Inflammatory macrophage treated with lipopolysaccharide for 4 hours (primary cell): ENCODE results near the gene TSPYL6.
"Not testable (repeated sequence)": the region's sequence is repeated elsewhere in the genome, so short reads cannot be mapped to it uniquely, and the experiment has no call there.

Experiments used
- DNase-seq: peaks from one replicate; pipeline ENCODE4 v3.0.0-alpha.2; 2020

Gene TSPYL6

GRCh38 chr2:54256091-54256694 is at the start of gene TSPYL6:
Gene TSPYL6, minus strand, starts transcription at chr2:54256229. Its CDS starts 78 bp downstream, at chr2:54256151.
- no peak for DNase-seq

GRCh38 chr2:54303631-54304030 is 47.6 kb upstream of the TSPYL6 start:
- no peak for DNase-seq

- no peak for DNase-seq
These were observed 42.5 kb upstream of the TSPYL6 start for GRCh38 chr2:54298514-54298913.

DNA sequence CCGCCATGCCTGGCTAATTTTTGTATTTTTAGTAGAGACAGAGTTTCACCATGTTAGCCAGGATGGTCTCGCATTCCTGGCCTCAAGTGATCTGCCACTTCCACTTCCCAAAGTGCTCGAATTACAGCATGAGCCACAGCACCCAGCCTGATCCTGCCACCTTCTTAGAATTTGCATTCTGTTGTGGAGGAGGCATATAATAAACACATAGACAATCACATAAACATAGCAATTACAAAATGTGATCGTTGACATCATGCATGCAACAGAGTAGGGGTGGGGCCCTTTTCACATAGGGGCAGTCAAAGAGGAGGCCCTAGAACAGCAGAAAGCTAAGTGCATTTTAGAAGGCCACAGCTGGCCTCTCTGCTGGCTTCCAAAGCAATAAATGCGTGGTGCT is 39.9 kb upstream of the TSPYL6 start:
- DNase-seq = no peak

DNA sequence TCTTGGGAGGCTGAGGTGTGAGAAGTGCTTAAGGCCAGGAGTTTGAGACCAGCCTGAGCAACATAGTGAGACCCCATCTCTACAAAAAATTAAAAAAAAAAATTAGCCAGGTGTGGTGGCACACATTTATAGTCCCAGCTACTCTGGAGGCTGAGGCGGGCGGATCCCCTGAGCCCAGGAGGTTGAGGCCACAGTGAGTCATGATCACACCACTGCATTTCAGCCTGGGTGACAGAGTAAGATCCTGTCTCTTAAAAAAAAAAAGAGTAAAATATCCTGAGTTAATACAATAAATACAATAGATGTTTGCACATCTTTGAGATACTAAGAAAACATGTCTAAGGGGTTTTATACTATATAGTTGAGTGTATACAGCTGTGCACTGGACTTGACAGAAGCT is 38.6 kb upstream of the TSPYL6 start:
- not testable (repeated sequence) for DNase-seq

DNA sequence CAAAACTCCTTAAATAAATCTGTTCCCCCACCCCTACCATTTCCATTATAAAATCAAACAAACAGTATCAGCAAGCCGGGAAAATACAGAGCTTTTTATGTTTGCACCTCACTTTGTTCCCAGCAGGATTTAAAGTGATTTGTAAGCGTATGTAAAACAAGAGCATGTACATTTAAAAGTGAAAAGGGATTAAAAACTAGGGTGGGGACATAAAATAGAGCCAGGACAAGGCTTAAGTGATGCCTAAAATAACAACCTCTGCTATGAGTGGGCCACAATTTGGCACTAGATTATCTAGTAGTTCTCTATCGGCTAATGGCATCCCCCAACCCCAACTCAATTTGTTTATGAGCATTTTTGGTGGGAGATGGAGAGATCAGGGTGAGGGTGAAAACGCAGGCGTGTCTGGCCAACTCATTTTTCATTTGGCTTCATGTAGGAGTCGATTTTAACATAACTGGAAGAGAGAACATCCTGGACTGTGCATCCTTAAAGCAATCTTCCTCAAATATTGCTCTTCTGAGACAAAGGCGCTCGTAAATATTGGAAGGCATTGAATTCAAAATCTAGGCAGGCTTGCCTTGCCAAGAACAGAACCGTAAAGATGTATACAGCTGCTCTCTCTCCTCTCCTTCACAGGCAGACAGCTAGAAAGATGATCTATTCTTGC is 34.5 kb upstream of the TSPYL6 start:
- no peak for DNase-seq

DNA sequence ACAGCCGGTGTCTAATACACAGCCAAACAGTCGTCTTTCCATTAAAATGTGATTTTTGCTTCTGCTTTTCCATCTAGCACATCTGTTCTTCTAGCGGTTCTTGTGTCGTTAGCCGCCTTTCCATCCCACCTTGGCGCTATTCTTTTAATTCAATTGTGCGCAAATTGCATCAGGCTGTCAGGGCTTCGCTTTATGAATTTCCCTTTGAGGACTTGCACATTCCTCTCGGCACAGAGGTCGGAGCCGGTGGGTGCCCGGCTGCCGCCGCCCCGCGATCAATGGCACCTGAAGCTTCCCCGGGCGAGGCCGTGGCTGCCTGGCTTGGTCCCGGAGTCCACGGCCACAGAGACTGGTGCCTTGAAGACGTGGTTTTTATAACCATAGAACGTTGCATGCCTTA is 33.9 kb upstream of the TSPYL6 start:
- DNase-seq = no peak

- DNase-seq = no peak
These were observed 31.5 kb upstream of the TSPYL6 start for GRCh38 chr2:54287532-54287931.

DNA sequence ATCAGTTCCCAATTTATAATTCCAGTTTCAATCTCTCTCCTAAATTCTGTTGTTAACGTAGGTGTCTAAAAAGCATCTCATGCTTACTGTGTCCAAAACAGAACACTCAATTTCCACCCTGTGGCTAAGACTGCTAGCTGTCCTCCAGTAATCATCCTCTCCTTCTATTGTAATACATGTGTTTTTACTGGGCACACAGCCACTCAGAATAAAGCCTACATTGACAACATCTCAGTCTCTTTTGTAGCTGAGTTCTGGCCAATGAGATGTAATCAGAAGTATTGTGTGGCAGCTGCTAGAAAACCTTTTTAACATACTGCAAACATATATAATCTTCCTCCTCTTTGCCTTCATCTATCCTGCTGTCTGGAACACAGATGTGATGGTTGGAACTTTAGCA is 29.4 kb upstream of the TSPYL6 start:
- no peak for DNase-seq

DNA sequence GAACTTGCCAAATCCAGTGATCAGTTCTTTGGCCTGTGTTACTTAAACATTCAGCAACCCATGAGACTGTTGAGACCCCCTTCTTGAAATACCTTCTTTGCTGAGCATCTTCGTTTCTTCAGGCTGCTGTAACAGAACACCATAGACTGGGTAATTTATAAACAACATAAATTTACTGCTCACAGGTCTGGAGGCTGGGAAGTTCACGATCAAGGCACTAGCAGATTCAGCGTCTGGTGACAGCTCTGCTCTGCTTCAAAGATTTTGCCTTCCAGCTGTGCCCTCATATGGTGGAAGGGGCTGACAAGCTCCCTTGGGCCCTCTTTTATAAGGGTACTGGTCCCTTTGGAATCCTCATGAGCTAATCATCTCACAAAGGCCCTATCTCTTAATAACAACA is 28.8 kb upstream of the TSPYL6 start:
- no peak for DNase-seq

DNA sequence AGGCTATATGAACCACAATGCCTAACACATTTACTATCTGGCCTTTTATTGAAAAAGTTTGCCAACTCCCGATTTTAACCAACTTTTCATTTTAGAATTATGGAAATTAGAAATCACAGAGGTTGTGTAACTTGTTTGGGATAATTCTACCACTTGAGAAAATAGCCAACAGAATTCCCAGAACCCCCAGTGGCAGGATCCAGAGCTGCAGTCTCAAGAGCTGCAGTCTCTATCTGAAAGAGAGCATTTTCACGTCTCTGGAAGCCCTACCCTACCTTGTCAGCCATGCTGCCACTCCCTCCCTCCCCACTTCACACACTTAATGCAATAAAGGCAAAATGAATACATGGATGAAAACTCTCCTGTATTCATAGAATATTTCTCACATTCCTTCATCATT is 23.4 kb upstream of the TSPYL6 start:
- no peak for DNase-seq

GRCh38 chr2:54275541-54275940 is 19.5 kb upstream of the TSPYL6 start:
- DNase-seq = no peak

DNA sequence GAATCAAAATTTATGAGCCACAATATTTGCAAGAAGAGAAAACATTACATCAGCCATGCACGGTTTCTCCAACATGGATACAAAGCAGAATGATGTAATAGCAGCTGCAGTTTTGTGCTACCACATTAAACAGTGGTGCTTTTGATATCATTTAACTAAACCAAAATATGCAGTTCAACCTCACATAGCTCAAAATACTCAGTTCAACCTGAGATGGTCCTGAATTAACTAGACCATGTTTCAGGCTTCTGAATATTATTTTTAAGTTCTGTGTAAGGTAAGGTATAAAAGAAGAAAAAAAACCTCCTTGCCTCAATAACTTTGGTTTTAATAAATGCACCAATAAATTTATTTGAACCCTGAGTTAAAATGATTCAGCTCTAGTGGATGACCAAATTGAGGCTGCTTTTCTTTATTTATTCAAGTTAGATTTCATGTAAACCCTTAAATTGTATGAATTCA is 18.8 kb upstream of the TSPYL6 start:
- no peak for DNase-seq

DNA sequence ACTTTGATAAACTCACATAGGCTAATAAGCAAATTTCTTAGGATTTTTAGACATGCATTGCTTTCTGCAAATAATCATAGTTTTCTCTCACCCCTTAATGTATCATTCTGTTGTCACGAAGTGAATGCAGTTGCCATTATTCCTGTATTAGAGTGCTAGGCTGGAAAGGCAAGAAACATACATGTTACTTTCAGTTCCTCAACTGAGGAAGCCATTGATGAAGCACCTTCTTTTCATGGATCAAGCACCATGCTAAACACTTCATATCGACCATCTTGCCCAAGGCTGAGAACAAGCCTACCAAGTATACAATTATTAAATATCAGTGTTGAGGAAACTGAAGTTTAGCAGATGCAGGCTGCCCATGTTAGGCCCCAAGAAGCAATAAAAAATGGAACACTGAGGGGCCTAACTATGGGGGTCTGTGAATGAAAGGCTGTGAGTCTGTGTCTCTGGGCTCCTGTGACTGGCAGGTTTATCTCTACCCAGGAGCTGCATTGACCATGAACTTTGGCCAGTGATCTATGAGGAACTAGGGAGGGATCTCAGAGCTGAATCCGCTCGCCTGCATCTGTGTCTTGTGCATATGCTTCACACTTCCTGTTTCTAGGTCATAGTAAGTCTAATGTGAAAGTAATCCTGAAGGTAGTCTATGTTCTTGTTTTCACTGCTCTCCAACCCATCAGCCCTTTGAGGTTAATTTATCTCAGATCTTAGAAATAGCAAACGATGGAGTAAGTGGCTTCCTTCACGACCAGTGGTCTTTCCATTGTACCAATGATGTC is 16.0 kb upstream of the TSPYL6 start:
- DNase-seq = peak; percentile 57

- peak; percentile 67 for DNase-seq
These were observed 15.2 kb upstream of the TSPYL6 start for GRCh38 chr2:54271189-54271588.

DNA sequence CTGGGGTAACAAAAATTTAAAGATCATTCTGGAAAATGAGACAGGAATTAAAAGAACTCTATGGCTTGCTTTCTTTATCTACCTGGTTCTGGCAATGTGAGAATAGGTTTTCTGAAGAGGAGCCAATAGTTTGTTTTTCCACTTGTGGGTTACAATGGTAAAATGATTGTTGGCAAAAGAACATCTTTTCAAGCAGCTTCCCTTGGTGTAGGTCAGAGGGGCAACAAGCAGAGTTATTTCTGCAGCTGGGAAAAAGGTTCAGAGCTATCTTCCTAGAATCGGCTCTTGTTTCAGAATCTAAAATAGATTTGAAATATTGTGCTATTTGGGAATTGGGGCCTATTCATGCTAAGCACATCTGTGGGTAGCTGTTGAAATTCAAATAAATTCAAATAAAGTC is 11.5 kb upstream of the TSPYL6 start:
- DNase-seq = no peak

GRCh38 chr2:54265081-54265480 is 9.1 kb upstream of the TSPYL6 start:
- not testable (repeated sequence) for DNase-seq

DNA sequence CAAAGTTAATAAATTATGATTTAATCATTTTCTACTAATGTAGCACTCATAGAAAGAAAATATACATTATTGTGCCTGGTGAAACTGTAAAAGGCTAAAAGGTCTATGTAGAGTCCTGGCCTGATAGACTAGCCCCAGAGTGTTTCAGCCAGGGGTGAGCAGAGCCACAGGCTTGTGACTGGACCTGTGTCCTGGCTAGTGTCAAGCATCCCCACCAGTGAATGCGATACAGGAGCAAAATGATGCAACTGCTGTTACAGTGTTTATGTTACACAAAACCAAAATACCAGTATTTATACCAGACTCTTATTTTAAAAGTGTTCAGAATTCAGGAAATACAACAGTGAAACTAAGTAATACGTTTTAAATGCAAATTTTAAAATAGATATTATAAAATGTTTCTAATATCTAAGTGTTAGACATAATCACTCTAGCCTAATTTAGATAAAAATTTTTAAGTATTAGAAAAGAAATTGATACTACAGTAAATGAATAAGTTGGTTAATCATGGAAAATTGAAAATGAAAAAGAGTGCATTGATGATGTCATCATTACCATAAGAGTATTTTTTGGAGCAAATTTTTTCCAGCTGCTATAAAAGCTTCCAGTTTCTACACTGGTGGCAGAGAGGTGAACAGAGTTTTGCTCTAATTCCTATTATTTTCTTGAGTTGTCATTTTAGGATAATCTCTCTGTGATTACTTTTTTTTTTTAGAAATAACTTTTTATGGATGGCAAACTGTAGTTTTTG is 6.2 kb upstream of the TSPYL6 start:
- DNase-seq = peak; percentile 11

GRCh38 chr2:54261537-54261936 is 5.5 kb upstream of the TSPYL6 start:
- DNase-seq = no peak

DNA sequence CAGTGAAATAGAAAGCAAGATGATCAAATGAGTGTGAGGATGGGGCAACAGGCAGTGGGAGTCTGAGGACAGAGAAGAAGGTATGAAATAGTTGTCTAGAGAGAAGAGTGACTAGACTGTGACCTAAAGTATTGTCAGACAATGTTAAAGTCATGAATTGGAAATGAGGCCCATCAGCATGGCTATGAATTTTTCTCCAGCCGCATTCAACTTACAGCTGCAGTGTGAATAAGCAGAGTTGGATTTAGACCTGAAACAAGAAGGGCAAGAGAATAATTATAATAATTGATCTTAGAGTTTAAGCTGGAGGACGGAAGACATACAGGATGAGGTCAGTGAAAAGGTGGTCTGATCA is 4.2 kb upstream of the TSPYL6 start:
- peak; percentile 13 for DNase-seq

DNA sequence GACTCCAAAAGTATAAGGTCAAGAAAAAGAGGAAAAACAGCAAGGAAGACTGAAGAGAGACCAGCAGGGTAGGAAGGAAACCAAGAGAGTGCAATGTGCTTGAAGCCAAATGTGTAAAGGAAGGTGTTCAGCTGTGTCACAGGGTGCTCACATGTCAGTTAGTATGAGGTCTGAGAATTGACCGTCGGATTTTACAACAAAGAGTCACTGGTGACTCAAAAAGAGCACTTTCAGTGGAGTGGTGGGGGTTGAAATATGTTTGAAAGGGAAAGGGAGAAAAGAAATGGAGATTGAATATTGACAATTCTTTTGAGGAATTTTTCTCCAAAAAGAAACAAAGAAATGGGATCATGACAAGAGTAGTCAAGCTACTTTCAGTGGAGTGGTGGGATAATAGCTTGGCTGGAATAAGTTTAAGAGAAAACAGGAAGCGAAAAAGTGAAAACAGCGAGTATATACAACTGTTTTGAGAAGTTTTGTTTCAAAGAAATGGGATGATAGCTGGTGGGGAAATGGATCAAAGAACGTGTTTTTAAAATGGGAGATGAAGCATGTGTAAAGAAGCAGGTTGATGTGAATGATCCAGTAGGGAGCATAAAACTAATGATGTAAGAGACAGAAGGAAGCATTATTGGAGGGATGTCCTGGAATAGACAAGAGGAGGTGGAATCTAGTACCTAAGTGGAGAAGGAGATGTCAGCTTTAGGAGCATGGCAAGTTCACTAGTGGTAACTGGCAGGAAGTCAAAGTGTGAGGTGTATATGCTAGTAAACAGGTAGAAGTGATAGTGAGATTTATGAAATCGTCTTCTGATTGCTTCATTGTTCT is 3.6 kb upstream of the TSPYL6 start:
- no peak for DNase-seq

DNA sequence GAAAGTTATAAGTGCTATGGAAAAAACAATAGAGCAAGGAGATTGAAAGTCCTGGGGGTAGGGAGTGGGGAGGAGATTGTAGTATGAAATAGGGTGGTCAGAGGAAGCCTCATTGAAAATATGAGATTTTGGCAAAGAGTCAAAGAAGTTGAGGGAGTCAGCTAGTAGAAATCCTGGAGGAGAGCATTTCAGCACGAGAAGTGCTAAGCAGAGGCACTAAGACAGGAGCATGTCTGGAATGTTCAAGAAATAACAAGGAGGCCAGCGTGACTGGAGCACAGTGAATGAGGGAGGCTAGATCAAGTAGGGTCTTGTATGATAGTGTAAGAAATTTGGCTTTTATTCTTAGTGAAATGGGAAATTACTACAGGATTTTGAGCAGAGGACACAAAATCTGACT is 2.1 kb upstream of the TSPYL6 start:
- DNase-seq = no peak
